ENCODE data around the gene KAT6B. TPM values are rescaled to one million over a fixed set of nuclear protein-coding genes. Genes with fewer than 3 reads are reported as not detected.

The KAT6B gene
- total and polyA plus RNA-seq, 4 experiments from 2014 or later = 10.9 to 63.9 (median 52.4) TPM

DNA sequence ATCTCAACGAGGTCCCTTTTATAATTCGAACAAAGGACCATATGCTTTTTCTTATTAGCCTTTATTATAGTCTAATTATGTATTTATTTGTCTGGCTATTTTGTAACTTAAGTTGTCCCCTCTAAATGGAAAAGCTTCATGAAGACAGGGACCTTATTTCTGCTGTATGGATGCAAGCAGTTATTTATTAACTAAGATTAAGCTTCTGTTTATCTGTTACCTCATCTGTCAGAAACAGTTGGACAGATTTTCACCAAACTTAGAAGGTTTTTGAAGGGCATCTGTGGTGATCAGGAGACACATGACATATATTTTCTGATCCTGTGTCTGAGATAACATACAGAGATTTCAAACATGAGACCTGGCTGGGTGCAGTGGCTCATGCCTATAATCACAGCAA lies 43.2 kb downstream of the KAT6B start:
- Histone ChIP-seq H3K4me3 (ENCODE audit: low read length in 2 of 2) (no peak overlapping the region), H3K27ac (ENCODE audit: low read depth, low read length) (no peak overlapping the region), H3K27me3 (ENCODE audit: insufficient read depth, low read length) (no peaks in the 10 kb centered on the region), H3K4me1 (ENCODE audit: insufficient read depth, low read length) (peaks cover 20% of the 10 kb centered on the region), H3K9me3 (ENCODE audit: control insufficient read depth in 1 of 2, low read length in 2 of 2) (no peaks in the 10 kb centered on the region), H3K36me3 (ENCODE audit: insufficient read depth, low read length) (no peaks in the 10 kb centered on the region)
- CTCF ChIA-PET (ENCODE audit: partially characterized antibody) = no interaction called here
- H3K4me1 Mint-ChIP-seq = peaks cover 31 to 48% (median 38%) of the 10 kb centered on the region in 4 donors
- H3K36me3 Mint-ChIP-seq = peaks cover 0 to 2% of the 10 kb centered on the region in 2 donors
- no peak for DNase-seq
- H3K27ac Mint-ChIP-seq = no peak overlapping the region
- POLR2A ChIA-PET (ENCODE audit: partially characterized antibody) = no interaction called here
- no peaks in the 10 kb centered on the region for H3K27me3 Mint-ChIP-seq
- intact Hi-C loops (cut with micrococcal nuclease) = no loop called here
- no peak overlapping the region for H3K4me3 Mint-ChIP-seq
- no peaks in the 10 kb centered on the region for H3K9me3 Mint-ChIP-seq

DNA sequence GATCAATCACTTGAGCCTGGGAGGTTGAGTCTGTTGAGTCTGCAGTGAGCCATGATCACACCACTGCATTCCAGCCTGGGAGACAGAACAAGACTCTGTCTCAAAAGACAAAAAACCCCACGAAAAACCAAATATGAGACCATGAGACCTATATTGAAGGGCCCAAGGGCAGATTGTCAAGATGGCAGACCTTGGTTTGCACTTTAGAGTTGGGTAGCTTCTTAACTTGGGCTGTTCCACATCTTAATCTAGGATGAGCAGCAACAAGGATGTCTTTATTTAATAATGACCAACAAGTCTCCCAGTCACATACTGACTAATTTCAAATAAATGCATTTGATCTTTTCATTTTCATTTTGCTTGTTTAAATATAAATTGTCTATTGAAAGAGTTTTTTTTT lies 43.8 kb downstream of the KAT6B start:
- Mint-ChIP-seq H3K9me3 (no peaks in the 10 kb centered on the region), H3K4me1 (peaks cover 34 to 50% (median 42%) of the 10 kb centered on the region in 4 donors), H3K27me3 (no peaks in the 10 kb centered on the region), H3K27ac (no peak overlapping the region), H3K36me3 (peaks cover 0 to 2% of the 10 kb centered on the region in 2 donors), H3K4me3 (no peak overlapping the region)
- ChIA-PET POLR2A (ENCODE audit: partially characterized antibody) (no interaction called here), CTCF (ENCODE audit: partially characterized antibody) (no interaction called here)
- no peaks in the 10 kb centered on the region for H3K27me3 ChIP-seq (ENCODE audit: insufficient read depth, low read length)
- no peak for DNase-seq
- H3K27ac ChIP-seq (ENCODE audit: low read depth, low read length) = no peak overlapping the region
- H3K9me3 ChIP-seq (ENCODE audit: control insufficient read depth in 1 of 2, low read length in 2 of 2) = no peaks in the 10 kb centered on the region
- no peak overlapping the region for H3K4me3 ChIP-seq (ENCODE audit: low read length in 2 of 2)
- no peaks in the 10 kb centered on the region for H3K36me3 ChIP-seq (ENCODE audit: insufficient read depth, low read length)
- peaks cover 20% of the 10 kb centered on the region for H3K4me1 ChIP-seq (ENCODE audit: insufficient read depth, low read length)
- intact Hi-C loops (cut with micrococcal nuclease) = no loop called here

GRCh38 chr10:74871595-74872382 lies 45.4 kb downstream of the KAT6B start:
- H3K4me1 Mint-ChIP-seq = peaks cover 37 to 64% (median 45%) of the 10 kb centered on the region in 4 donors
- no peaks in the 10 kb centered on the region for H3K9me3 Mint-ChIP-seq
- no peaks in the 10 kb centered on the region for H3K27me3 Mint-ChIP-seq
- Histone ChIP-seq H3K9me3 (ENCODE audit: control insufficient read depth in 1 of 2, low read length in 2 of 2) (no peaks in the 10 kb centered on the region), H3K27me3 (ENCODE audit: insufficient read depth, low read length) (no peaks in the 10 kb centered on the region), H3K4me3 (ENCODE audit: low read length in 2 of 2) (no peak overlapping the region), H3K36me3 (ENCODE audit: insufficient read depth, low read length) (no peaks in the 10 kb centered on the region), H3K4me1 (ENCODE audit: insufficient read depth, low read length) (peaks cover 20% of the 10 kb centered on the region), H3K27ac (ENCODE audit: low read depth, low read length) (no peak overlapping the region)
- DNase-seq = no peak
- POLR2A ChIA-PET (ENCODE audit: partially characterized antibody) = no interaction called here
- CTCF ChIA-PET (ENCODE audit: partially characterized antibody) = no interaction called here
- peak overlapping the region in 5 of 7 donors; percentile 19 to 57 (median 36) for H3K27ac Mint-ChIP-seq
- intact Hi-C loops (cut with micrococcal nuclease) = no loop called here
- H3K4me3 Mint-ChIP-seq = peak overlapping the region in 6 of 8 donors; percentile 19 to 62 (median 29)
- H3K36me3 Mint-ChIP-seq = peaks cover 0 to 4% of the 10 kb centered on the region in 2 donors

- Mint-ChIP-seq H3K27ac (peak overlapping the region in 1 of 7 donors; percentile 3), H3K36me3 (peaks cover 0 to 2% of the 10 kb centered on the region in 2 donors), H3K4me3 (no peak overlapping the region), H3K27me3 (no peaks in the 10 kb centered on the region), H3K9me3 (no peaks in the 10 kb centered on the region), H3K4me1 (peaks cover 27 to 54% (median 40%) of the 10 kb centered on the region in 4 donors)
- intact Hi-C loops (cut with micrococcal nuclease) = no loop called here
- Histone ChIP-seq H3K27me3 (ENCODE audit: insufficient read depth, low read length) (no peaks in the 10 kb centered on the region), H3K9me3 (ENCODE audit: control insufficient read depth in 1 of 2, low read length in 2 of 2) (no peaks in the 10 kb centered on the region), H3K4me1 (ENCODE audit: insufficient read depth, low read length) (peaks cover 20% of the 10 kb centered on the region), H3K27ac (ENCODE audit: low read depth, low read length) (no peak overlapping the region), H3K4me3 (ENCODE audit: low read length in 2 of 2) (no peak overlapping the region), H3K36me3 (ENCODE audit: insufficient read depth, low read length) (no peaks in the 10 kb centered on the region)
- ChIA-PET POLR2A (ENCODE audit: partially characterized antibody) (interaction anchor here (0.6 kb wide), 1 partner anchor 432 kb away, joined by 4 read pairs; no protein-coding TSS in a partner anchor), CTCF (ENCODE audit: partially characterized antibody) (no interaction called here)
- no peak for DNase-seq
Observed at GRCh38 chr10:74873803-74874454, 47.5 kb downstream of the KAT6B start.

GRCh38 chr10:74874649-74875048 lies 48.2 kb downstream of the KAT6B start:
- Mint-ChIP-seq H3K27ac (no peak overlapping the region), H3K27me3 (no peaks in the 10 kb centered on the region), H3K4me3 (no peak overlapping the region), H3K9me3 (no peaks in the 10 kb centered on the region), H3K36me3 (peaks cover 0 to 2% of the 10 kb centered on the region in 2 donors), H3K4me1 (peaks cover 27 to 60% (median 45%) of the 10 kb centered on the region in 4 donors)
- no peaks in the 10 kb centered on the region for H3K27me3 ChIP-seq (ENCODE audit: insufficient read depth, low read length)
- intact Hi-C loops (cut with micrococcal nuclease) = no loop called here
- POLR2A ChIA-PET (ENCODE audit: partially characterized antibody) = no interaction called here
- peaks cover 20% of the 10 kb centered on the region for H3K4me1 ChIP-seq (ENCODE audit: insufficient read depth, low read length)
- no peak for DNase-seq
- CTCF ChIA-PET (ENCODE audit: partially characterized antibody) = no interaction called here
- H3K9me3 ChIP-seq (ENCODE audit: control insufficient read depth in 1 of 2, low read length in 2 of 2) = no peaks in the 10 kb centered on the region
- H3K36me3 ChIP-seq (ENCODE audit: insufficient read depth, low read length) = no peaks in the 10 kb centered on the region
- H3K4me3 ChIP-seq (ENCODE audit: low read length in 2 of 2) = no peak overlapping the region
- H3K27ac ChIP-seq (ENCODE audit: low read depth, low read length) = no peak overlapping the region

DNA sequence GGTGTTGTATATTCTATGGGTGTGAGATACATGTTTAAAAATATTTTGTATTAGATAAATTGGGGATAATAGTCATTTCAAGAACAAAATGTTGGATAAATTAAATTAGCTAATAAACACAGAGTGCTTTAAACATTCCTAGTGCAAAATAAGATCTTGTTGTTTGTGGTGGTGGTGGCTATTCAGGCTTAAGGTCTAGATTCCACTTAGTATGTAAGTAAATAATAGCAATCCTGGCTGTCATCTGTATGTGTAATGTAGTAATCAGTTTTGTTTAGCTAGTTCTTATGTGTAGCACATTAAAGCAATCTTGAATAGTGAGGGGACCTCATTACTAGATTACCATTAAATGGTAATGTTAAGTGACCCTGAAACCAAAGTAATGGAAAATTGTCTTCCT lies 48.7 kb downstream of the KAT6B start:
- Mint-ChIP-seq H3K9me3 (no peaks in the 10 kb centered on the region), H3K27ac (peak overlapping the region in 1 of 7 donors; percentile 23), H3K4me3 (peak overlapping the region in 1 of 8 donors; percentile 7), H3K4me1 (peaks cover 27 to 61% (median 46%) of the 10 kb centered on the region in 4 donors), H3K36me3 (peaks cover 0 to 2% of the 10 kb centered on the region in 2 donors), H3K27me3 (no peaks in the 10 kb centered on the region)
- H3K27ac ChIP-seq (ENCODE audit: low read depth, low read length) = no peak overlapping the region
- CTCF ChIA-PET (ENCODE audit: partially characterized antibody) = no interaction called here
- POLR2A ChIA-PET (ENCODE audit: partially characterized antibody) = no interaction called here
- no peaks in the 10 kb centered on the region for H3K9me3 ChIP-seq (ENCODE audit: control insufficient read depth in 1 of 2, low read length in 2 of 2)
- no peaks in the 10 kb centered on the region for H3K27me3 ChIP-seq (ENCODE audit: insufficient read depth, low read length)
- peaks cover 20% of the 10 kb centered on the region for H3K4me1 ChIP-seq (ENCODE audit: insufficient read depth, low read length)
- H3K36me3 ChIP-seq (ENCODE audit: insufficient read depth, low read length) = no peaks in the 10 kb centered on the region
- no peak overlapping the region for H3K4me3 ChIP-seq (ENCODE audit: low read length in 2 of 2)
- intact Hi-C loops (cut with micrococcal nuclease) = no loop called here
- no peak for DNase-seq

- intact Hi-C loops (cut with micrococcal nuclease) = no loop called here
- H3K4me1 ChIP-seq (ENCODE audit: insufficient read depth, low read length) = peaks cover 20% of the 10 kb centered on the region
- Mint-ChIP-seq H3K4me3 (no peak overlapping the region), H3K4me1 (peaks cover 27 to 70% (median 50%) of the 10 kb centered on the region in 4 donors), H3K27ac (peak overlapping the region in 3 of 7 donors; percentile 22 to 68 (median 23)), H3K9me3 (no peaks in the 10 kb centered on the region), H3K27me3 (no peaks in the 10 kb centered on the region), H3K36me3 (peaks cover 0 to 2% of the 10 kb centered on the region in 2 donors)
- POLR2A ChIA-PET (ENCODE audit: partially characterized antibody) = no interaction called here
- H3K9me3 ChIP-seq (ENCODE audit: control insufficient read depth in 1 of 2, low read length in 2 of 2) = no peaks in the 10 kb centered on the region
- no peak overlapping the region for H3K4me3 ChIP-seq (ENCODE audit: low read length in 2 of 2)
- CTCF ChIA-PET (ENCODE audit: partially characterized antibody) = no interaction called here
- no peaks in the 10 kb centered on the region for H3K36me3 ChIP-seq (ENCODE audit: insufficient read depth, low read length)
- no peak overlapping the region for H3K27ac ChIP-seq (ENCODE audit: low read depth, low read length)
- no peak for DNase-seq
- H3K27me3 ChIP-seq (ENCODE audit: insufficient read depth, low read length) = no peaks in the 10 kb centered on the region
Observed at GRCh38 chr10:74875966-74876365, 49.6 kb downstream of the KAT6B start.

Measured in CD4-positive, alpha-beta memory T cell (primary cell).